NCI-H774 (cell line): ENCODE data around the gene HAGH.

Source experiments
- DNase-seq: peaks from one replicate; lab custom pipeline; 2025; lab: John Stamatoyannopoulos, UW

Gene HAGH

DNA sequence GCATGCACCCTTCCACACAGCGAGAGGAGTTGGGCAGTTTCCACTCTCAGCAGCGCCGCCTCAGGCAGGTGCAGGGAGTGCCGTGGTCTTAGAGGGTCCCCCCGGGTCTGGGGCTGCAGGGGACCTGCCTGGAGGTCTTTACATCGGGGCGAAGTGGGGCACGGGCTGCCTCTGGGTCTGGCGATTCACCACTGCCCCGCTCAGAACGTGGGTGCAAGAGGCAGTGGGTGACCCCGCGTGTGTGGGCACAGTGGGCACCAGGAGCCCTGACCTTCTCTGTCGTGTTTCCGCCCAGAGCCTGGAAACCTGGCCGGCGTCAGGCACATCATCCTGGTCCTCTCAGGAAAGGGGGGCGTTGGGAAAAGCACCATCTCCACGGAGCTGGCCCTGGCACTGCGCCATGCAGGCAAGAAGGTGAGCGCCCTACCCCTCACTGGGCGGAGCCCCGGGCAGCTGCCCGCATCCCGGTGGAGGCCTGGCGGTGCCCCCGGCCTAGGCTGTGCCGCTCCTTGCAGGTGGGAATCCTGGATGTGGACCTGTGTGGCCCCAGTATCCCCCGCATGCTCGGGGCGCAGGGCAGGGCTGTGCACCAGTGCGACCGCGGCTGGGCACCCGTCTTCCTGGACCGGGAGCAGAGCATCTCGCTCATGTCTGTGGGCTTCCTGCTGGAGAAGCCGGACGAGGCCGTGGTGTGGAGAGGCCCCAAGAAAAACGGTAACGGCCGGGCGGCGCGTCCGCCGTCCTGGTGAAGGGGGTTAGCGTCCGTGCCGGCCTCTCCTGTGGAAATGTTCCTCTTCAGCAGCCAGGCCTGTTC, 40.2 kb downstream of the HAGH start:
- no peak for DNase-seq

DNA sequence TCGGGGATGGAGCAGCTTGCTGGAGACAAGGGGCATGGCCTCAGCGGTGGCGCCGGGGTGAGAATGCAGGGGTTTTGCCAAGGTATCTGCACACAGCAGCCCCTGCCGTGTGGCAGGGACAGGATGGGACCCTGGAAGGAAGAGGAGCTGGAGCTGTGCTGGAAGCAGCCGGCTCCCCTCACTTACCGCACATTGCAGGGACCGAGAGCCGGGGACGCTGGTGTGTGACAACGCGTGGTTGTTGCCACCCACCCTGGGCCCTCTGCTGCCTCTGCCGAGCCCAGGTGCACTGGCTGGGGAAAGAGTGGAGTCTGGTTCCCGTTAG, 40.8 kb downstream of the HAGH start:
- no peak for DNase-seq

DNA sequence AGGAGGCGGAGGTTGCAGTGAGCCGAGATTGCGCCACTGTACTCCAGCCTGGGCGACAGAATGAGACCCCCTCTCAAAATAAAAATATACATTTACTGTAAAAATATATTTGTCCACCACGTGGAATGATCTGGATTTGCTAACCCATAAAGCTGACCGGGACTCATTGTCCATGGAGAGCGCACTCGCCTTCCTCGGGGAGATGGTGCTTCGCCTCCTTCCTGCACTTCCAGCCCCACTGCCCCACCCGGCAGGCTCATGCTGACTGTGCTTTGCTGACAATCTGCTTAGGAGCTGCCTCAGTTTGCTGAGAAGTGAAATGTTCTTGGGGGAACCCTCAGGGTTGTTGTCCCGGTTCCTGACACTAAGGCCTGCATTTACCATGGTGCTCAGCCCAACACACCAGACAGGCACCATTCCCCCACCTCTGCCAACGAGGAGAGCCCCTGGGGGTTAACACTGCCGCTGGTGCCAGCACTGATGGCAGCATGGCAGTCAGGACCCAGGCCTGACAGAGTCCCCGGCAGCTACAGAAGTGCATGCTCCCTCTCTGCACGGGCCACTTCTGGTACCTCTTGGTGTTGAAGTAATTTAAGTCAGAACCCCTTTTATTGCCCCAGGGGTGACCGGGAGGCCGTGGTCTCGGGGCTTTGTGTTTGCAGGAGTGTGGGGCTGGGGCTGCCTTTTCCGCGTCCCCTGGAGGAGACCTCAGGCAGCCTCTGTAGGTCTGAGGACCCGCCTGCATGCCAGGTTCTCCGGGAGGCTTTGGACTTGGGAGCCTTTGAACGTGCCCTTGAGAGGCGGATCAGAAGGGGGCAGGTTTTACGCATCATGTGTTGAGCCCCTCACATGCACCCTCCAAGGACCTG, 41.4 kb downstream of the HAGH start:
- no peak for DNase-seq

DNA sequence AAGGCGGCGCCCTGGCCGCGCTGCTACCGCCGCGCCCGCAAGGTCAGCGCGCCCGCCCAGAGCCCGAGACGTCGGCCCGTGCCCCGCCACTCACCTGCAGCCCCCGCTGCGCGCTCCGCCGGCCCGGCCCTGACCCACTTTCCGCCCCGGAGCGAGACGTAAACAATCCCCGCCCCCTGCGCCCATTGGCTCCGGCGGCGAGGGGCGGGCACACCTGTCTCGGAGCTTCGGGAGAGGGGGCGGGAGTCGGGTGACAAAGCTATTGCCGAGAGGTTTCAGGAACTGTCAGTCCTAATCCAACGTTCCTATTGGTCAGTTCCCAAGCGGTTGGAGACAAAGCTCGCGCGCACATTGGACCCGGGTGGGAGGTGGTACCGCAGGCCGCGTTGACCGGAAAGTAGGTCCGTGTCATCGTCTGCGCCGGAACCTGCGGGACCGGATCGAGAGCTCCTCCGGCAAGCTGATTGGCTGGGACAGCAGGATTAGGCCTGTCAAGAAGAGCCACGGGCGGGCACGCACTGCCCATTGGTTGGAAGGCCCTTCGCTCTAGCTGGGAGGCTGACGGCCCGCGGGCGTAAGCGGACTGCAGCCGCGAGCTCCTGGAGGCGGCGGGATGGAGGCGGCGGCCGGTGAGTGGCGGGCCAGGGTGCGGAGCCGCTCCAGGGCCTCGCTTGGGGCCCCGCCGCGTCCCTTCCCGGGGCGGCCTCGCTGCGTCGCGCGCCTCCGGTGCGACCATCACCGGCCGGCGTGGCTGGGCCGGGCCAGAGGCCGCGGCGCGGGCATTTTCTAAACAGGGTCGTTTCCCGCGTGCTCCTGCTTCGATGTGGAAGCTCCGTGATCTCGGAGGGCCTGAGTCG, 44.0 kb downstream of the HAGH start, which contains the start of the genes NUBP2 and SPSB3:
Gene NUBP2, plus strand, starts transcription at position 553 of the 857 bp plus-strand sequence. Its CDS starts 61 bp downstream, at position 614.
Gene SPSB3, minus strand, starts transcription at position 164 of the 857 bp plus-strand sequence. CDS start 1,088 bp downstream, outside the sequence.
- peak; percentile 94 for DNase-seq

DNA sequence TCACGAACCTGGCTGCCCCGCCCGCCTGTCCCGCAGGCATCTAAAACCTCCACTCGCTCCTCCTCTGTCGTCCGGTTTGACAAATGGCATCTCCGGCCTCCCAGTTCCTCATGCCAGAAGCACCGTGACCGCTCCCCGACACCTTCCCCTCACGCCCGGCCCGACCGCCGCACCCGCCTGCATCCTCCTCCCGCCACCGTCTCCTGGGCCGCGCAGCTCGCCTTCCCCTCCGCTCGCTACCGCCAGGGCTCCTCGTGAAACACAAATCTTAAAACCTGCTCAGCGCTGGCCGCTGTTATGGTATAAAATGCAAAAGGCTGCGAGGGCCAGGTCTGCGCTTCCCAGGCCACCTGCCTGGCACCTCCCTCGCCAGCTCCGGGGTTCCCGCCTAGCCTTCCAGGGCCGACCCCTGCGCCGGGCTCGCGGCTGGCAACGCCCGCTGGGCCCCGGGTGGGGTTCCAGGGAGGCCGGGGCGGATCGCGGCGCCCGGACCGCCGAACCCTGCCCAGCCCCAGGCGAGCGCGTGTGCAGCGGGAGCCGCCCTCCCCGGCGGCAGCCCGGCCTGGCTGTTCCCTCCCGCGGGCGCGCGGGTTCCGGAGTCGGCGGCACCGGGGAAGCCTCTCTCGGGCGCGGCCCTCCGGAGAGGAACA, 44.7 kb downstream of the HAGH start:
- no peak for DNase-seq

DNA sequence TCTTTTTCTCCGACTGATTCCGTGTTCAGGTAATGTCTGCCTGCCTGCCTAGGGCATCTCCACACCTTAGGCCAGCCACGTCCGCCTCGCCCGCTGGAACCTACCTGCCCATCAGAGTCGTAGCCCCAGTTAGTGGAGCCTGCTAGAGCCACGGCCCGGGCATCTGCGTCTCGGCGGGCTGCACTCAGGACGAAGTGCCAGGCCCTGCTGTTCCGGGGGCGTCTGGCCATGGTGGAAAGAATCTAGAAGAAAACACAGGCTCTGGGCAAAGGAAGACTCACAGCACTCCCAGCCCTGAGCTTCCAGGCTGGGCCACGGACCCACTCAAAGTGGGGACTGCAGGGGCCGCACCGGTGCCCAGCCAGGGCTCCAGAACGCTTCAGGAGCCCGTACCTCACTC, 45.4 kb downstream of the HAGH start:
- DNase-seq: no peak

DNA sequence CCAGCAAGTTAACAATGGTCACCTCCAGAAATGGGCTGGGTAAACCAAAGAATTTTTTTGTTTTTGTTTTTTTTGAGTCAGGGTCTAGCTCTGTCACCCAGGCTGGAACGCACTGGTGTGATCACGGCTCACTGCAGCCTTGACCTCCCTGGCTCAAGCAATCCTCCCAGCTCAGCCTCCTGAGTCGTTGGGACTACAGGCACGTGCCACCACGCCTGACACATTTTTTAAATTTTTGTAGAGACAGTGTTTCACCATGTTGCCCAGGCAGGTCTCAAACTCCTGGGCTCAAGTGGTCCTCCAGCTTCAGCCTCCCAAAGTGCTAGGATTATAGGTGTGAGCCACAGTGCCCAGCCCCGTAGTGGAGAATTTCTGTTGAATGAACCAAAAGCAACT, 46.0 kb downstream of the HAGH start:
- no peak for DNase-seq

DNA sequence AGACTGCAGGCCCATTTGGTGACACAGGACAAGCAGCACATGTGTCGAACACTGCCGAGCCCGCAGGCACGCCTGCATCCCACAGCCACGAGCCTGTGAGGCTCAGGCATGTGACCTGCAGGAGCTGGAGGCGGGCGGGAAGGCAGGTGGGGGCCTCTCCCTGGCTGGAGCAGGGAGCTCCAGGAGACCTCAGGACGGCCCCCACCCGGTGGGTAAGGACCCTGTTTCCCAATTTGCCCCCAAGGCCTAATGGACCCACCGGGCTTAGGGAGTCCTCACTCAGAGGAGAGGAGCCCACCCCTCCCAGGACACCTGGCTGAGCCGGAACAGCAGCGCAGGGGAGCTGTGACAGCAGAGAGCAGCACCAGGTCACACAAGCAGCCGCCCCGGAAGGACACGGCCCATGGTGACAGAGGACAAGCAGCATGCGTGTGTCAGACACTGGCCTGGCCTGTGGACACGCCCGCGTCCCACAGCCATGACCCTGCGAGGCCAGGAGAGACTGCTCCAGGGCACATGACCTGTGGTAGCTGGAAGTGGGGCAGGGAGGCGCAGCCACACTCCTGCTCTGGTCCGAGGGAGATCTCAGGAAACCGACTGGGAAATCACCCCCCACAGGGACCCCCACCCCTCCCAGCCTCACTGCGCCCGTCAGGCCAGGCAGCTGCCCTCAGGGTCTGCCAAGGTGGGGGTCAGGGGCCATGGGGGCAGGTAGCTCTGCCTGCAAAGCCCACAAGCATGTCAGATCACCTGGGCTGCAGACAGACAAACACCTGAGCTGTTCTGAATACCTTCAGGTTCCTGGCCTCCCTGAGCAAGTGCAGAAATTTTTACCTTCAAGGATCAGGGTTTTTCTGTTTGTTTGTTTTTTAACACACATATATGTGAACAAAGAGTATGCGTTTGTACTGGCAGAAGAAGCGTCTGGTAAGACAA, 46.6 kb downstream of the HAGH start:
- DNase-seq: no peak

DNA sequence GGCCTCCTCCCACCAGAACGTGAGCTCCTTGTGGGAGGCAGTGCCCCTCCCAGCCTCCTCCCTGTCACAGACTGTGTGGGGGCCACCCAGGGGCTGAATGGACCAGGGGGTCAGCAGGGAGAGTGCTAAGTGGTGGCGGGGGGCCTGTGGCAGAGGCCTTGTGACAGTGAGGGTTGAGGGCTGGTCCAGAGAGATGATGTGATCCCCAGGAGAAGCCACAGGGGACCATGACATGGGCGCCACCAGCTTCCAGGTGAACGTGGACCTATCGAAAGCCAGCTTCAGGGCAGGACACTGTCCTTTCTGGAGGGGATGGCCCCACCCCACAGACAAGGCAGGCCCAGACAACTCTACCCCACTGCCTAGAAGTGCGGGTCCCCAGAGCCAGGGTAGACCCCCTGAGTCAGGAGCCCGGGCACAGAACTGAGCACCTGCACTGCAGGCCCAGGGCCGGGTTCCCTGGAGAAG, 47.4 kb downstream of the HAGH start:
- no peak for DNase-seq

DNA sequence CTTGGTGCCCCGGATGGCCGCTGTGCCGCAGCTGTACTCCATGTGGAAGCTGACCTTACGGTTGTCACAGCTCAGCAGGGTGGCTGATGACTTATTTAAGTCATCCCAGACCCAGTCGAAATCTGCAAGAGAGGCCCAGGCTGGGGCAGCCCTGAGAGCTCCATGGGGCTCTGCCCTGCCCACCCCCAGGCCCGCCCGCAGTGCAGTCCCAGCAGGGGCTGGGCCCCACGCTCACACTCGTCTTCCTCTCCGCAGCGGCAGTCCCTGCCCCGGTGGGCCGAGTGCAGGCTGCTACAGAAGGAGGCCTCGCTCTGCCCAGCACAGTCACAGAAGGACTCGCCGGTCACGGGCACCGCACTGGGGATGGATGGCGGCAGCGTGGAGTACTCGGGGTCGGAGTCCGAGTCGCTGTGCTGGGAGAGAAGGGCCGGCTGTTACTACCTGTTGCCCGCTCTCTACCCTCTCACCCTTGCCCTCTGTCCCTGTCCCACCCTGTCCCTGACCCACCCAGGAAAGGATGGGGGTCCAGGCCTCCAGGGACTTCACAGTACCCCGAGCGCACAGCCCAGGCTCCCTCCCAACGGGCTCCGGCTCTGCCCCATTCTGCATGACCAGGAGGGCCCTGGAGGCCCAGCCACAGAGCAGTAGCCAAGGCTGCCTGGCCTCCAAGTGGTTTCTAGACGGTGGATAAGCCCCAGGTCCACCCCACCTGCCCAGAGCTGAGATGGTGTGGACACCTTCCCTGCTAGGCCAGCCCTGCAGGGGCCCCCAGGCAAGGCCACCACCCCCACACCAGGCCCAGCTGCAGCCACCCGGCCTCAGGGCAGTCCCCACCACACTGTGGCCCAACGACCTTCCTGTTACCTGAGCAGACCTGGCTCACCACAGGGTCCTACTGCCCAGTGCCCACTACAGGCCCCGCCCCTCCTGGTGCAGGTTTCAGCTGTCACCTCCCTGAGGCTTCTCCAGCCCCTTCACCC, 48.1 kb downstream of the HAGH start:
- no peak for DNase-seq

DNA sequence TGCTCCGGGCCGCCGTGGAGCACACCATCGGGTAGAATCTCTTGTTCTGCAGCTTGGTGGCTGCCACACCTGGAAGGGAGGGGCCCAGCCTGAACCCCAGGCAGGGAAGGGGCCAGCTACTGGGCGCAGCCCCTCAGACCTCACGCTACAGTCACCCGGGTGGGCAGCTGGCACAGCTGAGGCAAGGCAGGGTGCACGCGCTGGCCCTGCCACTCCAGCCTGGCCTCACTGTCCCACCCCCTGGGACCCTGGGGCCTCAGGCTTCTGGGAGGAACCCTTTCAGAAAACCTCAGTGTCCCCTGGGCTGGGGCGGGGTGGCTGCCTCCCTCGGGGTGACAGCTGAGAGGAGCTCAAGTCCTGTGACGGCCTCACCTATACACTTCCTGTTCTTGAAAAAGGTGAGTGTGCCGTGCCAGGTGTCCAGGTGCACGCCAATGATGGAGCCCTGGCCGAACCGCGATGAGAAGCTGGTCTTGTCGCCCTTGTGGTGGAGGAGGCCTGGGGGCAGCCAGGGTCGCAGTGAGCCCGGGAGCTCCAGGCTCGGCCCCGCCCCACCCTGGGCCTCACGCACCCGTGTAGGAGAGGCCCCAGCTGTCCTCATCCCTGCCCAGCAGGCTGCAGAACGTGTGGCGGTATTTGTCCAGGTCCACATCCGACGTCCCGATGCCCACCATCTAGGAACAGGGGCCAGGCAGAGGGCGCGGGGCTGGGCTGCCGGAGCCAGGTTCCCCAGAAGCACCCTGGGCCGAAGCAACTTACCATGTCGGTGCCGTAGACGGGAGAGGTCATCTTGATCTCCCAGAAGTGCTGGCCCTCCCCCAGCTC, 49.0 kb downstream of the HAGH start:
- no peak for DNase-seq

DNA sequence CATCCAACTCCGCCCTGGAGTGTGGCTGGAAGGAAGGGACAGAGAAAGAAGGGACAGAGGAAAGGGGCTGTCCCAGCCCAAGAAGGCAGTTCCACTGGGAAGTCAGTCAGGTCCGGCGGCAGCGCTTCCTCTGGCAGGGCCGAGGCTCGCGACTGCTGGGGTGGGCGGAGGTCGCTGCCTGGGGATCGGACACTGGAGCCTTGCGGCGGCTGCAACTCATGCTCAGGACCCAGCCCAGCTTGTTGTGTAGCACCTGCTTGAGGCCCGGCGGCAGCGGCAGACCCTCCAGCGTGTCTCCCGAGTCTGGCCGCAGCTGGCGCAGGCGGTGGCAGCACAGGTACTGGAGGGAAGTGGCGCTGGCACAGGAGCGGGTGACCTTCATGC, 49.6 kb downstream of the HAGH start:
- DNase-seq: no peak

DNA sequence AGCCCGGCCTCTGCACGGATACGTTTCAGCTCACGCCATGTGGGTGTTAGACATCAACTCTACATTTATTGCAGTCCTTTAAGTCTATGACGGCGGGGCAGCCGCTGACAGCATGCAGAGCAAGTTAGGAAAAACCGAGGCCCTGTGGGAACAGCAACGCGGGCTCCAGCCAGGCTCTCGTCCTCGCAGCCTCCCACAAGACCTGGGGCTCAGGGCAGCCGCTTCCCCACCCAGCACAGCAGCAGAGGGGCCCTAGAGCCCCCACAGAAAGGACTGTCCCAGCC, 50.0 kb downstream of the HAGH start:
- no peak for DNase-seq

DNA sequence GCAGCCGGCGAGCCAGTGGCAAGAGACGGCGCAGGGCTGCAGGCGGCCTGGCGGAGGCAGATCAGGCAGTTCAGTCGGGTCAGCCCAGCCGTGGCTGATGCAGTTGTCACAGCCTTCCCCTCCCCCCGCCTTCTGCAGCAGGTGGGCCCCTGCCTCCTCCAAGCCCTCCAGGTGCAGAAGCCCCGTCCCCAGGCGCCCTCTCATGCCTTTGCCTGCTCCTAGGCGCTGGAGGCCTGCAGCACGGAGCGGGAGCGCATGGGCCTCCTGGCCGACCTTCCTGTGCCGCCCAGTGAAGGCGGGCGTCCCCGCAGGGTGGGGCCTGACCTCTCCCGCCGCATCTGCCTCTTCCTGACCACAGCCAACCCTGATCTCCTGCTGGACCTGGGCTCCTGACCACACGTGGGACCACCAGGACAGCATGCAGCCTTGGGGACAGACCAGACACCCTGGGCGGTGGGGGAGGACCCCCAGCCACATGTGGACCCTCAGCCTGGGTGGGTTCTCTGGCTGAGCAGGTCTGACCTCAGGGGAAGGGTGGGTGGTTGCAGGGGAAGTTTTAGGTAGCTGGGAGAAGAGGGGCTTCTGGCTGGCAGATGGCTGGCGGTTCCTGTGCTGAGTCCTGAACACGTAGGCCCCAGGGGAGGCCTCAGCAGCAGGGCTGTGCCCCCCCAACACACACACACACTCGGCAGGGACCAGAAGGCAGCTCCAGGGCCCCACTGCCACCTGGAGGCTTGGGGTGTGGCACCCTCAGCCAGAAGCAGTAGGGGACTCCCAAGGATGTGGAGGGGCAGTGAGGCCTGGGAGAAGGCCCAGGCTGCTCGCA, 50.6 kb downstream of the HAGH start:
- DNase-seq: no peak

DNA sequence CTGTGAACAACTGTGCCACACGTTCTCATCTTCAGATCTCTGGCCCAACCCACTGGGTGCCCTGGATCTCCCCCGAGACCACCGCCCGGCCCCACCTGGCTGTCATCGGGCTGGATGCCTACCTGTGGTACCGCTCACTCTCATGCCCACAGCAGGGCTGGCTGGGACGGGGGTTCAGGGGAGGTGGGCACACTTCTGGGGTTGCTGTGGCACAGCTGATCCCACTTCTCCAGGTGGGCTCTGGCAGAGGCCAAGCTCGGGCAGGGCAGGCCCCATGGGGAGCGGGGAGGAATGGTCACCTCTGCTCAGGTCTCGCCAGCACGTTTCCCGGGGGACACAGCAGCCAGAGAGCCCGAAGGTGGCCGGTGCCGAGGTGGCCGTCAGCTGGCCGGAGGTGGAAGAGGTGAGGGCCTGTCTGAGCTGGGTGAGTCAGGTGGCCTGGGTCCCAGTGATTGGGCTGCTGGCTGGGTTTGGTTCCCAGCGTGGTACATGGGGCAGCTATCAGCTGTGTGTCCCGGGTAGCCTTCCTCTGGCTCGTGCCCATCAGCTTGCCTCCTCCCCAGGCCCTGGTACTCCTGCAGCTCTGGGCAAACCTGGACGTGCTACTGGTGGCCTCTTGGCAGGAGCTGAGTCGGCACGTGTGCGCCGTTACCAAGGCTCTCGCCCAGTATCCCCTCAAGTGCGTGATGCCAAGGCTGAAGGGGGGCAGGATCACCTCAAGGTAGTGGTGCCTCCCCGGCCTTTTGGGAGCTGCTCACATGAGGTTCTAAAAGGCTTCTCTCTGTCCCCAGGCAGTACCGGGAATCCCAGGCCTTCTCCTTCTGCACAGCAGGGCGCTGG, 51.4 kb downstream of the HAGH start:
- DNase-seq: no peak

DNA sequence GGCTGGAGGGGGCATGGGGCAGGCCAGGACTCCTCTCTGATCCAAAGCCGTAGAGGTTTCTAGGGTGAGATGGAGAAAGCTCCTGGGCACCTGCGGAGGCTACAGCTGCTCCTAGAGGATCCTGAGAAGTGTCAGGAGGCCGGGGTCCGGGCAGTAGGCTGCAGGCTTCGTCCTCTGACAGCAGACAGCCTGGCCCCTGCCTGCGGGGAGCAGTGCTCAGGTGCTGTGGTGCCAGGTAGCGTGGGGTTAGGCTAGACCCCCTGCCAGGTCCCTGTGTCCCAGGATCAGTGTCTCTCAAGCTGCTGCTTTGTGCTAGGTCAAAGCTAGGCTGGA, 52.2 kb downstream of the HAGH start:
- DNase-seq: no peak
